SK-N-SH treated with all-trans-retinoic acid at 6 μM for 48 hours (cell line): ENCODE data around the gene ERMARD.

Source experiments
- ATAC-seq: fragments of 200-7000 bp; cut with Tn5 transposase; 3 replicates; pipeline ENCODE4 v1.9.1; 2020; ENCODE audit warnings: mild to moderate bottlenecking, moderate library complexity
- ARNTL ChIP-seq: fragments of 450-650 bp; formaldehyde crosslinking; IDR thresholded peaks from 2 replicates; pipeline ENCODE4 v1.5.0; 2020; ENCODE audit warnings: low read depth, mild to moderate bottlenecking, moderate library complexity, borderline replicate concordance
- BACH2 ChIP-seq: fragments of 250-450 bp; sonication (Bioruptor Pico); IDR thresholded peaks from 2 replicates; pipeline ENCODE4 v1.9.0; 2021; ENCODE audit warnings: mild to moderate bottlenecking, borderline replicate concordance
- CREB5 ChIP-seq: fragments of 250-450 bp; sonication (Bioruptor Pico); IDR thresholded peaks from 2 replicates; pipeline ENCODE4 v1.5.1; 2020; ENCODE audit warnings: low read depth, mild to moderate bottlenecking, moderate library complexity
- CSDC2 ChIP-seq: fragments of 250-450 bp; sonication (Bioruptor Pico); IDR thresholded peaks from 2 replicates; pipeline ENCODE4 v1.5.0; 2020; ENCODE audit warnings: mild to moderate bottlenecking, moderate library complexity
- CSRNP3 ChIP-seq: fragments of 250-450 bp; sonication (Bioruptor Pico); IDR thresholded peaks from 2 replicates; pipeline ENCODE4 v1.5.1; 2021; ENCODE audit warnings: mild to moderate bottlenecking, moderate library complexity
- ESRRG ChIP-seq: fragments of 250-450 bp; sonication (Bioruptor Pico); IDR thresholded peaks from 2 replicates; pipeline ENCODE4 v1.6.1; 2021; ENCODE audit warnings: mild to moderate bottlenecking
- GLIS3 ChIP-seq: fragments of 250-450 bp; sonication (Bioruptor Pico); IDR thresholded peaks from 2 replicates; pipeline ENCODE4 v1.5.0; 2020; ENCODE audit warnings: mild to moderate bottlenecking, moderate library complexity
- ISL1 ChIP-seq: fragments of 250-450 bp; sonication (Bioruptor Pico); IDR thresholded peaks from 2 replicates; pipeline ENCODE4 v2.1.2; 2022; ENCODE audit warnings: mild to moderate bottlenecking, moderate library complexity
- OSR1 ChIP-seq: fragments of 250-450 bp; sonication (Bioruptor Pico); IDR thresholded peaks from 2 replicates; pipeline ENCODE4 v1.8.0; 2022; ENCODE audit warnings: moderate library complexity, mild to moderate bottlenecking, inconsistent platforms
- PPARA ChIP-seq: fragments of 250-450 bp; sonication (Bioruptor Pico); IDR thresholded peaks from 2 replicates; pipeline ENCODE4 v1.5.0; 2020; ENCODE audit warnings: mild to moderate bottlenecking, borderline replicate concordance
- SNAI2 ChIP-seq: fragments of 250-450 bp; sonication (Bioruptor Pico); IDR thresholded peaks from 2 replicates; pipeline ENCODE4 v1.5.0; 2020; ENCODE audit warnings: mild to moderate bottlenecking, moderate library complexity
- TCF4 ChIP-seq: fragments of 250-450 bp; sonication (Bioruptor Pico); IDR thresholded peaks from 2 replicates; pipeline ENCODE4 v1.8.0; 2021; ENCODE audit warnings: mild to moderate bottlenecking, moderate library complexity, borderline replicate concordance
- TOX ChIP-seq: fragments of 250-450 bp; sonication (Bioruptor Pico); IDR thresholded peaks from 2 replicates; pipeline ENCODE4 v1.8.0; 2021; ENCODE audit warnings: mild to moderate bottlenecking, moderate library complexity, borderline replicate concordance
- TSHZ2 ChIP-seq: fragments of 250-450 bp; sonication (Bioruptor Pico); IDR thresholded peaks from 2 replicates; pipeline ENCODE4 v1.5.0; 2020; ENCODE audit warnings: mild to moderate bottlenecking, moderate library complexity
- ZC3H10 ChIP-seq: fragments of 250-450 bp; sonication (Bioruptor Pico); IDR thresholded peaks from 2 replicates; pipeline ENCODE4 v1.5.1; 2021; ENCODE audit warnings: mild to moderate bottlenecking, moderate library complexity
- ZFP3 ChIP-seq: fragments of 250-450 bp; sonication (Bioruptor Pico); IDR thresholded peaks from 2 replicates; pipeline ENCODE4 v1.5.0; 2020; ENCODE audit warnings: mild to moderate bottlenecking, moderate library complexity
- ZFP30 ChIP-seq: fragments of 450-650 bp; formaldehyde crosslinking; IDR thresholded peaks from 2 replicates; pipeline ENCODE4 v1.5.0; 2022; ENCODE audit warnings: mild to moderate bottlenecking, moderate library complexity
- ZNF565 ChIP-seq: fragments of 450-650 bp; formaldehyde crosslinking; conservative IDR thresholded peaks from 2 replicates; pipeline ENCODE4 v1.5.0; 2020; ENCODE audit warnings: low read depth, mild to moderate bottlenecking, moderate library complexity
- ZNF70 ChIP-seq: fragments of 450-650 bp; formaldehyde crosslinking; IDR thresholded peaks from 2 replicates; pipeline ENCODE4 v1.5.0; 2020; ENCODE audit warnings: mild to moderate bottlenecking, moderate library complexity
- ZNF8 ChIP-seq: fragments of 450-650 bp; formaldehyde crosslinking; IDR thresholded peaks from 2 replicates; pipeline ENCODE4 v1.5.0; 2020; ENCODE audit warnings: mild to moderate bottlenecking, moderate library complexity
- TF ChIP-seq, protein P1 (sequence below): fragments of 250-450 bp; sonication (Bioruptor Pico); IDR thresholded peaks from 2 replicates; pipeline ENCODE4 v1.8.0; 2020; ENCODE audit warnings: mild to moderate bottlenecking, moderate library complexity, borderline replicate concordance
- TF ChIP-seq, protein P2 (sequence below): fragments of 250-450 bp; sonication (Bioruptor Pico); IDR thresholded peaks from 2 replicates; pipeline ENCODE4 v1.8.0; 2021; ENCODE audit warnings: low read depth, mild to moderate bottlenecking, moderate library complexity, borderline replicate concordance

ERMARD gene

GRCh38 chr6:169702840-169703246, 48.6 kb upstream of the ERMARD start (continued):
- no peak for TF ChIP-seq ZFP30 (CRISPR knock-in tag)
- TF ChIP-seq GLIS3 (CRISPR knock-in tag): no peak

- ATAC-seq: no peak; the same call in 2 of the 3 replicates
- TF ChIP-seq TOX (CRISPR knock-in tag) (no peak), BACH2 (CRISPR knock-in tag) (no peak), ZNF8 (CRISPR knock-in tag) (no peak), OSR1 (no peak), CSDC2 (CRISPR knock-in tag) (no peak), ESRRG (no peak), TCF4 (CRISPR knock-in tag) (no peak), ZNF70 (CRISPR knock-in tag) (no peak), ZNF565 (CRISPR knock-in tag) (no peak), ZC3H10 (CRISPR knock-in tag) (no peak)
- TF ChIP-seq, protein P1, sequence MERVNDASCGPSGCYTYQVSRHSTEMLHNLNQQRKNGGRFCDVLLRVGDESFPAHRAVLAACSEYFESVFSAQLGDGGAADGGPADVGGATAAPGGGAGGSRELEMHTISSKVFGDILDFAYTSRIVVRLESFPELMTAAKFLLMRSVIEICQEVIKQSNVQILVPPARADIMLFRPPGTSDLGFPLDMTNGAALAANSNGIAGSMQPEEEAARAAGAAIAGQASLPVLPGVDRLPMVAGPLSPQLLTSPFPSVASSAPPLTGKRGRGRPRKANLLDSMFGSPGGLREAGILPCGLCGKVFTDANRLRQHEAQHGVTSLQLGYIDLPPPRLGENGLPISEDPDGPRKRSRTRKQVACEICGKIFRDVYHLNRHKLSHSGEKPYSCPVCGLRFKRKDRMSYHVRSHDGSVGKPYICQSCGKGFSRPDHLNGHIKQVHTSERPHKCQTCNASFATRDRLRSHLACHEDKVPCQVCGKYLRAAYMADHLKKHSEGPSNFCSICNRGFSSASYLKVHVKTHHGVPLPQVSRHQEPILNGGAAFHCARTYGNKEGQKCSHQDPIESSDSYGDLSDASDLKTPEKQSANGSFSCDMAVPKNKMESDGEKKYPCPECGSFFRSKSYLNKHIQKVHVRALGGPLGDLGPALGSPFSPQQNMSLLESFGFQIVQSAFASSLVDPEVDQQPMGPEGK (CRISPR knock-in tag): no peak
- TF ChIP-seq, all 23 proteins: peak for 0
Observed at GRCh38 chr6:169707772-169708171, 43.6 kb upstream of the ERMARD start.

GRCh38 chr6:169709293-169709692, 42.1 kb upstream of the ERMARD start:
- TF ChIP-seq PPARA: no peak
- no peak for TF ChIP-seq TOX (CRISPR knock-in tag)
- no peak for TF ChIP-seq ARNTL (CRISPR knock-in tag)
- no peak for TF ChIP-seq ZFP3
- TF ChIP-seq ZC3H10 (CRISPR knock-in tag): no peak
- TF ChIP-seq SNAI2: no peak
- TF ChIP-seq ZNF565 (CRISPR knock-in tag): no peak
- ATAC-seq: no peak

DNA sequence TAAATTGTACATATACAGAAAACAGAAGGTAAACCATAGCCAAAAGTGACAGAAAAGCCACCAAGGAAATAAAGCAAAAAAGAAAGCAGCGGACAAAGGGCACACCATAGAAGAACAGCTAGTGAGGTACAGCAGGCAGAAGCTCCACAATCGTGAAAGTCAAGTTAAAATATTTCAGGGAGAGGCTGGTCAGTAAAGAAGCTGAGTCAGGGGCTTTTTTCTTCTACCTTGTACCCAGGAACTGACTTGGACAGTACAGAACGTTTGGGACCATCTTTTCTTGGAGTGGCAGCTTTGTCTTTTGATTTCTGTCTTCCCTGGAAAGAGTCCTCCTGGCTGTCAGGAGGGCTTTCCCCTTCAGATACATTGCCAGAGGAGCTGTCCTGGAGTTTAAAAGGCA, 41.4 kb upstream of the ERMARD start:
- no peak for ATAC-seq
- TF ChIP-seq ARNTL (CRISPR knock-in tag): no peak
- TF ChIP-seq CSDC2 (CRISPR knock-in tag): no peak
- TF ChIP-seq, protein P2, sequence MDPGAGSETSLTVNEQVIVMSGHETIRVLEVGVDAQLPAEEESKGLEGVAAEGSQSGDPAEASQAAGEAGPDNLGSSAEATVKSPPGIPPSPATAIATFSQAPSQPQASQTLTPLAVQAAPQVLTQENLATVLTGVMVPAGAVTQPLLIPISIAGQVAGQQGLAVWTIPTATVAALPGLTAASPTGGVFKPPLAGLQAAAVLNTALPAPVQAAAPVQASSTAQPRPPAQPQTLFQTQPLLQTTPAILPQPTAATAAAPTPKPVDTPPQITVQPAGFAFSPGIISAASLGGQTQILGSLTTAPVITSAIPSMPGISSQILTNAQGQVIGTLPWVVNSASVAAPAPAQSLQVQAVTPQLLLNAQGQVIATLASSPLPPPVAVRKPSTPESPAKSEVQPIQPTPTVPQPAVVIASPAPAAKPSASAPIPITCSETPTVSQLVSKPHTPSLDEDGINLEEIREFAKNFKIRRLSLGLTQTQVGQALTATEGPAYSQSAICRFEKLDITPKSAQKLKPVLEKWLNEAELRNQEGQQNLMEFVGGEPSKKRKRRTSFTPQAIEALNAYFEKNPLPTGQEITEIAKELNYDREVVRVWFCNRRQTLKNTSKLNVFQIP: no peak
- TF ChIP-seq CSRNP3 (CRISPR knock-in tag): no peak
- no peak for TF ChIP-seq TSHZ2 (CRISPR knock-in tag)
- no peak for TF ChIP-seq ZNF565 (CRISPR knock-in tag)
- no peak for TF ChIP-seq GLIS3 (CRISPR knock-in tag)
- TF ChIP-seq SNAI2: no peak
- no peak for TF ChIP-seq ISL1 (CRISPR knock-in tag)

GRCh38 chr6:169714178-169714577, 37.2 kb upstream of the ERMARD start:
- ATAC-seq: no peak
- TF ChIP-seq SNAI2 (no peak), ZNF565 (CRISPR knock-in tag) (no peak), TSHZ2 (CRISPR knock-in tag) (no peak), OSR1 (no peak), ISL1 (CRISPR knock-in tag) (no peak), CREB5 (CRISPR knock-in tag) (no peak), PPARA (no peak), ZNF8 (CRISPR knock-in tag) (no peak), CSDC2 (CRISPR knock-in tag) (no peak), ARNTL (CRISPR knock-in tag) (no peak)
